CD4-positive, alpha-beta T cell (primary cell): Measurements from ENCODE around the gene MYL5. TPM values are rescaled to one million over a fixed set of nuclear protein-coding genes. Genes with fewer than 3 reads are reported as not detected.

Experiments
- ATAC-seq: fragments of 200-7000 bp; cut with Tn5 transposase; one replicate; pipeline ENCODE4 v1.10.0; 2022; ENCODE audit warnings: mild to moderate bottlenecking; ENCODE audit not compliant: poor library complexity
- CTCF ChIA-PET: fragments of 350-600 bp; sonication (Branson Sonifier 250); formaldehyde crosslinking; loops from one replicate; lab custom pipeline; 2021; ENCODE audit warnings: antibody characterized with exemption, inconsistent platforms; lab: Charles Lee
- POLR2A ChIA-PET: fragments of 350-600 bp; sonication (Branson Sonifier 250); formaldehyde crosslinking; loops from one replicate; lab custom pipeline; 2021; ENCODE audit warnings: antibody characterized with exemption, inconsistent platforms; lab: Charles Lee
- DNase-seq, 14 experiments: peaks; one replicate each; pipeline ENCODE4 v3.0.0-alpha.2; 2013 to 2020; ENCODE audit warnings: mixed read lengths in 2 of 14
- H3K27ac ChIP-seq, 2 donors: one replicate each; pipeline versions ENCODE4 v1.5.1 to v1.7.0; 2013; ENCODE audit warnings: low read length in 2 of 2, low read depth in 1 of 2, mild to moderate bottlenecking in 1 of 2
- H3K27me3 ChIP-seq, 2 experiments: 1 replicate in 1 of 2; 2 replicates in 1 of 2; pipeline versions ENCODE4 v1.6.1 to v1.7.0; 2013; ENCODE audit warnings: low read length in 2 of 2, control low read depth in 1 of 2, mild to moderate bottlenecking in 1 of 2, moderate library complexity in 1 of 2; ENCODE audit not compliant: insufficient read depth in 2 of 2, control insufficient read depth in 1 of 2
- H3K36me3 ChIP-seq: one replicate; pipeline ENCODE4 v1.6.1; 2013; ENCODE audit warnings: low read length, control low read depth; ENCODE audit not compliant: insufficient read depth
- H3K4me1 ChIP-seq: one replicate; pipeline ENCODE4 v1.6.1; 2013; ENCODE audit warnings: low read length, control low read depth; ENCODE audit not compliant: insufficient read depth
- H3K4me3 ChIP-seq: one replicate; pipeline ENCODE4 v1.5.1; 2013; ENCODE audit warnings: mild to moderate bottlenecking, low read length, moderate library complexity
- H3K9me3 ChIP-seq, 2 experiments: 1 replicate in 1 of 2; 2 replicates in 1 of 2; pipeline versions ENCODE4 v1.6.1 to v1.7.0; 2013; ENCODE audit warnings: low read length in 2 of 2, mild to moderate bottlenecking in 2 of 2, control low read depth in 1 of 2, moderate library complexity in 1 of 2; ENCODE audit not compliant: control insufficient read depth in 1 of 2, insufficient read depth in 1 of 2
- H3K27ac Mint-ChIP-seq: one replicate; pipeline ENCODE4 v1.8.0; 2020; ENCODE audit warnings: mixed read lengths
- H3K27me3 Mint-ChIP-seq: one replicate; pipeline ENCODE4 v1.8.0; 2021; ENCODE audit warnings: mixed read lengths
- H3K36me3 Mint-ChIP-seq: one replicate; pipeline ENCODE4 v1.8.0; 2021; ENCODE audit warnings: low read depth, mixed read lengths
- H3K4me1 Mint-ChIP-seq: one replicate; pipeline ENCODE4 v1.8.0; 2021; ENCODE audit warnings: low read depth, mixed read lengths
- H3K4me3 Mint-ChIP-seq: one replicate; pipeline ENCODE4 v1.8.0; 2020; ENCODE audit warnings: mild to moderate bottlenecking, mixed read lengths
- H3K9me3 Mint-ChIP-seq: one replicate; pipeline ENCODE4 v1.8.0; 2020; ENCODE audit warnings: mixed read lengths
- intact Hi-C, 2 experiments: fragments of 100-400 bp; cut with DNase I in 1 of 2; cut with micrococcal nuclease in 1 of 2; formaldehyde crosslinking; loops; one replicate each; pipeline versions ENCODE4 v1.15.1 to v1.9.0; 2023 to 2025; cut with DNase I, micrococcal nuclease
- total RNA-seq, 174 experiments: library from RNA in 2 of 174; stranded (reverse) in 2 of 174; gene quantifications; one replicate each; pipeline ENCODE4 v1.2.3 and lab custom pipeline; 2021 to 2026
- TF ChIP-seq, protein P1 (sequence below): fragments of 200-600 bp; IDR thresholded peaks from one replicate; pipeline ENCODE4 v1.8.0; 2022; ENCODE audit warnings: antibody characterized with exemption, mild to moderate bottlenecking

Gene MYL5
- total RNA-seq, 2 experiments from 2014 or later, result 25.3 to 29.2 TPM

DNA sequence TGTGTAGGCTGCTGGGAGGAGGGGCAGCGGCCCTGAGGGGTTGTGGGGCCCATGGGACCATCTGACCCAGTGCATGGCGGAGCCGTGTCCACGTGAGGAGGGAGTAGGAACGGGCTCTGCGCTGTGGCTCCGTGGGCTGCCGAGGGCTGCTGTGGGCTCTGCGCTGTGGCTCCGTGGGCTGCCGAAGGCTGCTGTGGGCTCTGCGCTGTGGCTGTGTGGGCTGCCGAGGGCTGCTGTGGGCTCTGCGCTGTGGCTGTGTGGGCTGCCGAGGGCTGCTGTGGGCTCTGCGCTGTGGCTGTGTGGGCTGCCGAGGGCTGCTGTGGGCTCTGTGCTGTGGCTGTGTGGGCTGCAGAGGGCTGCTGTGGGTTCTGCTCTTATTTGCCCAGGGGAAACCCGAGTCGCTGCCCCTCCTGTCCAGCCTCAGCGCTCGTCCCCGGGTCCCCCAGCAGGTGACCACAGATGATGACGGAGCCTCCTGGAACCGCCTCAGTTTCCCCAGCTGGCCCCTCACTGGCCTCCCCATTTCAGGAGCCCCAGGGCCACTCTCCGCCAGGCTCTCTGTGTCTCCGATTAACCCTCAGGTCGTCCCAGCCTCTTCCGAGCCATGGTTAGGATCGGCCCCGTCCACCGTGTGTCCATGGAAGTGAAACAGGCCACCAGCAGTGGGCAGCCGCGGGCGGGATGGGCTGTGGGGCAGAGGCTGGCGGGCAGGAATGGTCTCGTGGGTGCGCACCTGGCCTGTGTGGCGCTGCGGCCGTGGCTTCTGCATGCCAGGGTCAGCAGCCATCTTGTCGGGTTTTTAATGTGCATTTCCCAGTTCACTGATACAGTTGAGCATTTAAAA, 51.3 kb downstream of the MYL5 start:
- CTCF ChIA-PET, result interaction anchor here (1.0 kb wide), 1 partner anchor 17 kb away, joined by 3 read pairs; no protein-coding TSS in a partner anchor
- H3K36me3 Mint-ChIP-seq, result peaks cover 20% of the 10 kb centered on the region

DNA sequence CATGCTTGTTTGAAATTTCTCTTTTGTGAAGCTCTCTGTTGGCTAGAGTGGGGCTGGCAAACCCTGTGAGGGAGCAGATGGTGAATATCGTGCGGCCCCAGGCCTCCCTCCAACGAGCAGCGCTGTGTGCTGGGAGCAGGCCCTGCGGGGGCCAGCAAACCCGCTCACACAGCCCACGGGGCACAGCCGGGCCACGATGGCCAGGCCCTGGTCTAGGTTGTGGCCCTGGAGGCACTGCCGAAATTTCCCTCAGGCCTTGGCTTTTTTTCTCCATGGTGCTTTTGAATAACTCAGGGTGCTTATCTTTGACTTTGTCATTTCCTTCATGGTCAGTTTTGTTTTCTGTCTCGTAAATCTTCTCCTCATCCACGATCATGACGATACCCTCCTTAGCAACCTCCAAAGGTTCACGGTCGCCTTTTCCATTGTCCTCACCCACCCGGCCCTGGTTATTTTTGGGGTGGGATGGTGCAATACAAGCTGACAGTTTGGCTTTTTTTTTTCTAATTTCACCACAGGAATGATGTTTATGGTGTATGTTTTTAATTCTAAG, 52.0 kb downstream of the MYL5 start:
- no peak overlapping the region for H3K4me3 Mint-ChIP-seq
- H3K27ac Mint-ChIP-seq, result no peak overlapping the region
- intact Hi-C loops, result no loop called here
- no peak overlapping the region for H3K27ac ChIP-seq
- DNase-seq (no peak), ATAC-seq (no peak)
- TF ChIP-seq, protein P1, sequence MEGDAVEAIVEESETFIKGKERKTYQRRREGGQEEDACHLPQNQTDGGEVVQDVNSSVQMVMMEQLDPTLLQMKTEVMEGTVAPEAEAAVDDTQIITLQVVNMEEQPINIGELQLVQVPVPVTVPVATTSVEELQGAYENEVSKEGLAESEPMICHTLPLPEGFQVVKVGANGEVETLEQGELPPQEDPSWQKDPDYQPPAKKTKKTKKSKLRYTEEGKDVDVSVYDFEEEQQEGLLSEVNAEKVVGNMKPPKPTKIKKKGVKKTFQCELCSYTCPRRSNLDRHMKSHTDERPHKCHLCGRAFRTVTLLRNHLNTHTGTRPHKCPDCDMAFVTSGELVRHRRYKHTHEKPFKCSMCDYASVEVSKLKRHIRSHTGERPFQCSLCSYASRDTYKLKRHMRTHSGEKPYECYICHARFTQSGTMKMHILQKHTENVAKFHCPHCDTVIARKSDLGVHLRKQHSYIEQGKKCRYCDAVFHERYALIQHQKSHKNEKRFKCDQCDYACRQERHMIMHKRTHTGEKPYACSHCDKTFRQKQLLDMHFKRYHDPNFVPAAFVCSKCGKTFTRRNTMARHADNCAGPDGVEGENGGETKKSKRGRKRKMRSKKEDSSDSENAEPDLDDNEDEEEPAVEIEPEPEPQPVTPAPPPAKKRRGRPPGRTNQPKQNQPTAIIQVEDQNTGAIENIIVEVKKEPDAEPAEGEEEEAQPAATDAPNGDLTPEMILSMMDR, result no peak
- H3K36me3 Mint-ChIP-seq, result peaks cover 19% of the 10 kb centered on the region
- H3K9me3 ChIP-seq, result peaks cover 0 to 23% of the 10 kb centered on the region in 2 experiments
- H3K27me3 ChIP-seq, result no peaks in the 10 kb centered on the region
- H3K4me3 ChIP-seq, result no peak overlapping the region
- ChIA-PET POLR2A (no interaction called here), CTCF (no interaction called here)
- no peaks in the 10 kb centered on the region for H3K4me1 ChIP-seq
- no peaks in the 10 kb centered on the region for H3K27me3 Mint-ChIP-seq
- H3K9me3 Mint-ChIP-seq, result no peaks in the 10 kb centered on the region
- peaks cover 5% of the 10 kb centered on the region for H3K4me1 Mint-ChIP-seq
- H3K36me3 ChIP-seq, result peaks cover 6% of the 10 kb centered on the region

More for the DNA sequence above, 51.3 kb downstream of the MYL5 start:
- no peaks in the 10 kb centered on the region for H3K27me3 ChIP-seq
- ATAC-seq (no peak), DNase-seq (no peak)
- no peaks in the 10 kb centered on the region for H3K36me3 ChIP-seq
- no peaks in the 10 kb centered on the region for H3K27me3 Mint-ChIP-seq
- no peak overlapping the region for H3K27ac Mint-ChIP-seq
- POLR2A ChIA-PET, result no interaction called here
- no peak overlapping the region for H3K4me3 ChIP-seq
- no peaks in the 10 kb centered on the region for H3K4me1 ChIP-seq
- peaks cover 0 to 21% of the 10 kb centered on the region in 2 experiments for H3K9me3 ChIP-seq
- H3K4me1 Mint-ChIP-seq, result peaks cover 5% of the 10 kb centered on the region
- TF ChIP-seq, protein P1, result no peak
- intact Hi-C loops, result no loop called here
- H3K4me3 Mint-ChIP-seq, result no peak overlapping the region
- no peaks in the 10 kb centered on the region for H3K9me3 Mint-ChIP-seq
- H3K27ac ChIP-seq, result no peak overlapping the region

DNA sequence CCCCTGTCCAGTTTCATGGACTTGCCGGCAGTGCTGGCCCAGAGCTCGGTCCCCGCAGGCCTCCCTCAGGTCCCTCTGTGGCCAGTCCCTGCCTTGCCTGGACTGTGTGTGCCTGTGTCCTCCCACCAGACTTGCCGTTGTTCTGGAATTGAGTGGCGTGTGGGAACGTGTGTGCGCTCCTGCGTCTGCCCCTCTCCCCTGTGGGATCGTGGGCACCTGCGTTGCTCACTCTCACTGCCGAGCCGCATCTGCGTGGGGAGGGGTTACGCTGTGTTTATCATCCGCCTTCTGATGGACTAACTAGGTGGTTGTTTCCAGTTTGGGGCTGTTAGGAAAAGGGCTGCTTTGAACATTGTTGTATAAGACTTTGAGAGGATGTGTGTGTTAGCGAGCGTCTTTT, 52.5 kb downstream of the MYL5 start:
- Histone ChIP-seq H3K4me3 (no peak overlapping the region), H3K36me3 (peaks cover 6% of the 10 kb centered on the region), H3K9me3 (peaks cover 0 to 19% of the 10 kb centered on the region in 2 experiments), H3K27me3 (no peaks in the 10 kb centered on the region), H3K4me1 (no peaks in the 10 kb centered on the region), H3K27ac (no peak overlapping the region)
- ChIA-PET POLR2A (no interaction called here), CTCF (no interaction called here)
- Mint-ChIP-seq H3K36me3 (peaks cover 13% of the 10 kb centered on the region), H3K9me3 (no peaks in the 10 kb centered on the region), H3K27ac (peak overlapping the region; percentile 10), H3K27me3 (no peaks in the 10 kb centered on the region), H3K4me3 (no peak overlapping the region), H3K4me1 (peaks cover 5% of the 10 kb centered on the region)
- intact Hi-C loops, result no loop called here
- TF ChIP-seq, protein P1, result no peak
- ATAC-seq, result no peak
- no peak for DNase-seq
